ENCODE results near the gene KIF1B. TPM values are rescaled to one million over a fixed set of nuclear protein-coding genes. Genes with fewer than 3 reads are reported as not detected.
A peak's percentile ranks its signal among the peaks of the same experiment; 100 is the strongest.

KIF1B gene
- total and polyA plus RNA-seq, 2 experiments from 2014 or later: 22.2 to 56.2 TPM

DNA sequence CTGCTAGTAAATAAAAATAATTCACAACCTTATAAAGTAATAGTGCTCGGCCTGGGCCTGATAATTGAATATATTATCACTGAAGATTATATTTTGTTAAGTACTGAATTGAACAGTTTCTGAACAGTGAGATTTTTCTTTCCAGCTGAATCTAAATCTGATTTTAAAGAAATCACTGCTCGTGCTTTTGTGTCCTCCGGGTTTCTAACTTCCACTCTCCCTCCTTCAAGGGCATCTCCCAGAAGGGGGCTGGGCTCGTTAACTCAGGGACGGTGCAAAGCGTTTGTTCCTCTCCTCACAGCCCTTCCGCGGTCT is 823 bp upstream of the KIF1B start:
- no peak for DNase-seq (ENCODE audit: low read depth in 1 of 2, low spot score in 1 of 2)
- peak overlapping the region; percentile 93 for H3K27ac ChIP-seq
- TF ChIP-seq, protein P1, sequence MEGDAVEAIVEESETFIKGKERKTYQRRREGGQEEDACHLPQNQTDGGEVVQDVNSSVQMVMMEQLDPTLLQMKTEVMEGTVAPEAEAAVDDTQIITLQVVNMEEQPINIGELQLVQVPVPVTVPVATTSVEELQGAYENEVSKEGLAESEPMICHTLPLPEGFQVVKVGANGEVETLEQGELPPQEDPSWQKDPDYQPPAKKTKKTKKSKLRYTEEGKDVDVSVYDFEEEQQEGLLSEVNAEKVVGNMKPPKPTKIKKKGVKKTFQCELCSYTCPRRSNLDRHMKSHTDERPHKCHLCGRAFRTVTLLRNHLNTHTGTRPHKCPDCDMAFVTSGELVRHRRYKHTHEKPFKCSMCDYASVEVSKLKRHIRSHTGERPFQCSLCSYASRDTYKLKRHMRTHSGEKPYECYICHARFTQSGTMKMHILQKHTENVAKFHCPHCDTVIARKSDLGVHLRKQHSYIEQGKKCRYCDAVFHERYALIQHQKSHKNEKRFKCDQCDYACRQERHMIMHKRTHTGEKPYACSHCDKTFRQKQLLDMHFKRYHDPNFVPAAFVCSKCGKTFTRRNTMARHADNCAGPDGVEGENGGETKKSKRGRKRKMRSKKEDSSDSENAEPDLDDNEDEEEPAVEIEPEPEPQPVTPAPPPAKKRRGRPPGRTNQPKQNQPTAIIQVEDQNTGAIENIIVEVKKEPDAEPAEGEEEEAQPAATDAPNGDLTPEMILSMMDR (IDR thresholded peaks at IDR 0.05; ENCODE audit: low read depth, low read length): no peak
- peaks cover 19% of the 10 kb centered on the region for H3K4me1 ChIP-seq (ENCODE audit: low read depth)
- H3K36me3 ChIP-seq: no peaks in the 10 kb centered on the region
- H3K9me3 ChIP-seq (ENCODE audit: low read depth): no peaks in the 10 kb centered on the region
- no peaks in the 10 kb centered on the region for H3K27me3 ChIP-seq
- H3K4me3 ChIP-seq: peak overlapping the region; percentile 92

DNA sequence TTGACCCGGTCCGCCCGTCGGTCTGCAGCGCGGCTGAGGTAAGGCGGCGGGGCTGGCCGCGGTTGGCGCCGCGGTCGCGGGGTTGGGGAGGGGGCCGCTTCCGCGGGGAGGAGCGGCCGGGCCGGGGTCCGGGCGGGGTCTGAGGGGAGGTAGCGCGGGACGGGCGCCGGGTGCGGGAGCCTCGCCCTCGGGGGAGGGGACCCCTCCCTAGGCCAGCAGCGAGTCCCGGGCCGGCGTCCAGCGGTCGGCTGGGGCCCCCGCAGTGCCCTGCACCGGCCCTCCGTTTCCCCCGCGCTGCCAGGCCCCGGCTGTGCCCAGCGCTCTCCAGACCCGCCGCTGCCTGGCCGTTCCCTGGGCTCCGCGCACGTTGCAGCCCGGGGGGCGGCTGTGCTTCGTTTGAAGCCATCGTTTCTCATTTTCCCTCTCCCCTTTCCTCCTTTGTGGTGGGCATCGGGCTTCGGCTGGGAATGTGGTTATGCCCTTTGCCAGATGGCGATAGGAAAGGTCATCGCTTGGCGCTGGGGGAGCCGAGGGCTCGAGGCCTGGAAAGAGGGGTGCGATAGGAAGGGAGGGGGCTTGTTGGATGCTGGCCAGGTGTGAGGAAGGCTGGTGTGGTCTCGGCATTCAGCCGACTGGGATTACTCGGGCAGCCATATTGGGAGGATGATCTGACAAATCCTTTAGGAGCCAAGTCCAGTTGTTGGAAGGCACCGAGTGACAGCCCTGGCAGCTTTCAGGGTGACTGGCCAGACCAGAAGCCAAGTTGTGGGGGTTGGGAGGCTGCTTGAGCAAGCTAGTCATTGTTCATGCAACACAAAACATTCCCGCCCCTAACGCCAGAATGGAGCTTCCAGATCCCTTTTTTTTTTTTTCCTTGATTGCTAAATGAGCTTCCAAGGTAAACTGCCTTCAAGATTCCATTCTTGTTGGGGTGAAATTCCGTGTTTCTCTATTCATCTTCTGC is 753 bp downstream of the KIF1B start:
- TF ChIP-seq, protein P1 (IDR thresholded peaks at IDR 0.05; ENCODE audit: low read depth, low read length): no peak
- Histone ChIP-seq H3K27me3 (no peaks in the 10 kb centered on the region), H3K36me3 (no peaks in the 10 kb centered on the region), H3K9me3 (ENCODE audit: low read depth) (no peaks in the 10 kb centered on the region), H3K4me3 (peak overlapping the region; percentile 92), H3K27ac (peak overlapping the region; percentile 93), H3K4me1 (ENCODE audit: low read depth) (peaks cover 19% of the 10 kb centered on the region)
- DNase-seq (ENCODE audit: low read depth in 1 of 2, low spot score in 1 of 2): peak; percentile 75 to 96

DNA sequence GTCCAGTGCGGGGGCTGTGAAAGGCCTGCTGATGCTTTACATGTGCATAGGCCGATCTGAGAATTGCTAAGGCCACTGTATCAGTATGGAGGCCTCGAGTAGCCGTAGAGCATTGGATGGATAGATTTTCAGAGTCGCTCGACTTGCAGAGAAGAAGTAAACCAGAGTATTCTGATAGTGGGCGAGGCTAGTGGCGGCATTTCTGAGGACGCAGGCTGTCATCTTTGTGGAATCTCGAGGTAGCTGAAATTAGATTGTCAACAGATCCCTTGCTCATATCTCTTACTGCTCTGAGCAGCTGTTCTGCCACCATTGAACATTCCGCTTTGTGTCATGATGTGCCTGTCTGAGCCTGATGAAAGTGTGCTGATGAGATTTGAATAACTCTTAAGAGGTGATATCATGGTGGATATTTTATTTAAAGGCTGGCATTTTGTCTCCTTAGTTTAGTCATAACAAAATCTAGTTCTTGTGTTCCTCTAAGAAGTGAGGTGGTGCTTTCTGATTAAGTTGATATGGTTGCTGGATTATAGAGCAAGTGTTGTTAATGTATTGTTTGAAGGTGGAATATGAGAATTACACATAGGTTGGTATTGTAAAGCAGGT is 1.5 kb downstream of the KIF1B start:
- H3K9me3 ChIP-seq (ENCODE audit: low read depth): no peaks in the 10 kb centered on the region
- H3K4me3 ChIP-seq: peak overlapping the region; percentile 92
- H3K27ac ChIP-seq: peak overlapping the region; percentile 93
- peak in 1 of 2 donors; percentile 43 for DNase-seq (ENCODE audit: low read depth in 1 of 2, low spot score in 1 of 2)
- TF ChIP-seq, protein P1 (IDR thresholded peaks at IDR 0.05; ENCODE audit: low read depth, low read length): no peak
- H3K36me3 ChIP-seq: no peaks in the 10 kb centered on the region
- peaks cover 19% of the 10 kb centered on the region for H3K4me1 ChIP-seq (ENCODE audit: low read depth)
- no peaks in the 10 kb centered on the region for H3K27me3 ChIP-seq

DNA sequence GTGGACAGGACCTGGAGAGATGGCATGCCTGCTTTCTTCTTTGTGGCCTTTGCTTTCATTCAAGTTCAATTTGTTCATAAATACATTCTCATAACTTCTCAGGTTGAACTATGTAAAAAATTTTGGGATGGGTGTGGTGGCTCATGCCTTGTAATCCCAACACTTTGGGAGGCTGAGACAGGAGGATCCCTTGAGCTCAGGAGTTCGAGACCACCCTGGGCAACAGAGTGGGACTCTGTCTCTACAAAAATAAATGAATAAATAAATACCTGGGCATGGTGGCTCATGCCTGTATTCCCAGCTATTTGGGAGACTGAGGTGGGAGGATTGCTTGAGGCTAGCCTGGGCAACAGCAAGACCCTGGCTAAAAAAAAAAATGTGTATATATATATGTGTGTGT is 2.1 kb downstream of the KIF1B start:
- TF ChIP-seq, protein P1 (IDR thresholded peaks at IDR 0.05; ENCODE audit: low read depth, low read length): no peak
- H3K4me3 ChIP-seq: peak overlapping the region; percentile 92
- no peak for DNase-seq (ENCODE audit: low read depth in 1 of 2, low spot score in 1 of 2)
- H3K27ac ChIP-seq: peak overlapping the region; percentile 93
- no peaks in the 10 kb centered on the region for H3K36me3 ChIP-seq
- peaks cover 19% of the 10 kb centered on the region for H3K4me1 ChIP-seq (ENCODE audit: low read depth)
- H3K9me3 ChIP-seq (ENCODE audit: low read depth): no peaks in the 10 kb centered on the region
- no peaks in the 10 kb centered on the region for H3K27me3 ChIP-seq

DNA sequence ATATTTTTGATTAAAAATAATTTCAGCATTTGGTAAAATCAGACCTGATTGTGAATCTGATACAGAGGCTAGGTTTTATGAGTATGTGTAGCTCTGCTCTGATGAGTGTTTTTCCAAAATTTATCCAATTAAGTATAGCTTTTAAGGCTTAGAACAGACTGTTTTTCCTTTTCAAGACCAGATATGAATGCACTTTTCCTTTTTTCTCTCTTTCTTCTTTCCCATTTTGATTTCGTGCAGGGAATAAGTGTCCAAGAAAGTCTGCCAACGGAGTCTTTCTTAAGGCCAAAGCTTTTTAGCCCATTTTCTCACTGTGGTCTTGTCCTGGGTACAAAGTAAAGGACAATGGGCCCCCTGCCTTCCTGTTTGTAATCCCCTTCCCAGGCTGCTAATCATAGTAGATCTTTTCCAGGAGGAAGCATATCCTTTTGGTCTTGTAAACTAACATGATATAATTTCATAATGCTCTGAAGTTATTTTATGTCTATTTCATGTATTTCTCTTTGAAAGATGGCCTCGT is 2.9 kb downstream of the KIF1B start:
- TF ChIP-seq, protein P1 (IDR thresholded peaks at IDR 0.05; ENCODE audit: low read depth, low read length): no peak
- peaks cover 19% of the 10 kb centered on the region for H3K4me1 ChIP-seq (ENCODE audit: low read depth)
- H3K27ac ChIP-seq: peak overlapping the region; percentile 74
- H3K27me3 ChIP-seq: no peaks in the 10 kb centered on the region
- no peak overlapping the region for H3K4me3 ChIP-seq
- no peaks in the 10 kb centered on the region for H3K36me3 ChIP-seq
- H3K9me3 ChIP-seq (ENCODE audit: low read depth): no peaks in the 10 kb centered on the region
- DNase-seq (ENCODE audit: low read depth in 1 of 2, low spot score in 1 of 2): no peak
